K562 (cell line): ENCODE measurements around the gene ZNF215. TPM values are rescaled to one million over a fixed set of nuclear protein-coding genes. Genes with fewer than 3 reads are reported as not detected.
"Not testable (repeated sequence)": the region's sequence is repeated elsewhere in the genome, so short reads cannot be mapped to it uniquely, and the experiment has no call there.

Experiments
- ATAC-seq: fragments of 200-7000 bp; cut with Tn5 transposase; 3 replicates; pipeline ENCODE4 v1.9.1; 2020; ENCODE audit warnings: moderate library complexity
- BruUV-seq: library from RNA; stranded (reverse); fragments of 400-500 nt; replicated peaks from 2 replicates; lab custom pipeline; 2021; lab: Mats Ljungman, UMichigan
- CTCF ChIA-PET: fragments of 300-600 bp; formaldehyde crosslinking; extraction: SDS; loops from one replicate; lab custom pipeline; 2021; ENCODE audit warnings: low intra/inter-chr PET ratio; lab: Yijun Ruan, JAX
- POLR2A ChIA-PET: fragments of 300-600, 350-650 bp; sonication (Branson Sonifier 250); formaldehyde crosslinking; extraction: SDS; loops from one replicate; lab custom pipeline; 2021; ENCODE audit warnings: antibody characterized with exemption, inconsistent platforms; lab: Yijun Ruan, JAX
- DNase-seq, 4 experiments: peaks; one replicate each; pipeline versions ENCODE4 v3.0.0 to v3.0.0-alpha.2; 2011 to 2018; ENCODE audit warnings: low spot score in 3 of 4, mixed read lengths in 3 of 4; ENCODE audit errors: extremely low read depth in 1 of 4
- FAIRE-seq: peaks from 2 replicates; lab custom pipeline; 2011; peaks lifted over from hg19 to GRCh38; lab: Jason Lieb, UNC
- H2AFZ ChIP-seq: 2 replicates; pipeline ENCODE4 v1.6.0; 2011; ENCODE audit warnings: low read depth, low read length, control low read depth, inconsistent platforms
- H3K27ac ChIP-seq: fragments of 200-600 bp; 3 replicates; pipeline ENCODE4 v1.8.0; 2011; ENCODE audit warnings: low read depth, mild to moderate bottlenecking, control low read depth, inconsistent platforms, low read length, moderate library complexity, mixed read lengths; ENCODE audit errors: extremely low read depth
- H3K27me3 ChIP-seq, 2 experiments: fragments of 300-600 bp in 1 of 2; 2 replicates in 1 of 2; 3 replicates in 1 of 2; pipeline versions ENCODE4 v1.6.0 to v1.8.0; 2011; ENCODE audit warnings: inconsistent platforms in 2 of 2, low read length in 2 of 2, mild to moderate bottlenecking in 1 of 2, mixed read lengths in 1 of 2, moderate library complexity in 1 of 2; ENCODE audit not compliant: control insufficient read depth in 2 of 2, insufficient read depth in 2 of 2
- H3K36me3 ChIP-seq: fragments of 300-600 bp; 3 replicates; pipeline ENCODE4 v1.8.0; 2011; ENCODE audit warnings: mild to moderate bottlenecking, low read length, inconsistent platforms; ENCODE audit not compliant: control insufficient read depth, insufficient read depth
- H3K4me1 ChIP-seq, 2 experiments: fragments of 200-600 bp in 1 of 2; replicated peaks in 1 of 2; 2 replicates in 1 of 2; 3 replicates in 1 of 2; pipeline versions ENCODE4 v1.5.1 to v1.8.0; 2011; ENCODE audit warnings: inconsistent platforms in 2 of 2, low read length in 2 of 2, mild to moderate bottlenecking in 1 of 2, mixed read lengths in 1 of 2, moderate library complexity in 1 of 2; ENCODE audit not compliant: control insufficient read depth in 2 of 2, insufficient read depth in 2 of 2
- H3K4me2 ChIP-seq: 2 replicates; pipeline ENCODE4 v1.6.1; 2011; ENCODE audit warnings: low read length, control low read depth, inconsistent platforms, mixed read lengths; ENCODE audit not compliant: insufficient read depth
- H3K4me3 ChIP-seq: fragments of 200-600 bp; sonication (generic), shearing (Covaris generic); 2 replicates; pipeline ENCODE4 v1.5.1; 2016; ENCODE audit warnings: control low read depth, inconsistent platforms
- H3K79me2 ChIP-seq: fragments of 200-600 bp; 3 replicates; pipeline ENCODE4 v1.8.0; 2011; ENCODE audit warnings: low read length, inconsistent platforms; ENCODE audit not compliant: control insufficient read depth, insufficient read depth
- H3K9ac ChIP-seq, 2 experiments: 2 replicates each; pipeline versions ENCODE4 v1.6.0 to v1.6.1; 2011; ENCODE audit warnings: low read depth in 2 of 2, low read length in 2 of 2, control low read depth in 1 of 2, inconsistent platforms in 1 of 2, mild to moderate bottlenecking in 1 of 2, mixed read lengths in 1 of 2; ENCODE audit not compliant: insufficient read depth in 1 of 2
- H3K9me1 ChIP-seq: one replicate; pipeline ENCODE4 v1.6.0; 2011; ENCODE audit warnings: inconsistent platforms, mild to moderate bottlenecking, low read length, moderate library complexity; ENCODE audit not compliant: control insufficient read depth, insufficient read depth
- H3K9me3 ChIP-seq: replicated peaks from 2 replicates; pipeline ENCODE4 v1.5.1; 2011; ENCODE audit warnings: low read depth, low read length, inconsistent platforms; ENCODE audit not compliant: control insufficient read depth, insufficient read depth
- H4K20me1 ChIP-seq: replicated peaks from 2 replicates; pipeline ENCODE4 v1.6.1; 2011; ENCODE audit warnings: low read length, inconsistent platforms, mixed read lengths; ENCODE audit not compliant: control insufficient read depth, insufficient read depth
- GTF2F1 ChIP-seq: IDR thresholded peaks from 2 replicates; pipeline ENCODE4 v1.6.1; 2011; ENCODE audit warnings: low read depth, low read length, improper control_type of control experiment
- POLR2AphosphoS2 ChIP-seq: IDR thresholded peaks from 2 replicates; pipeline ENCODE4 v1.6.1; 2012; ENCODE audit warnings: low read length, improper control_type of control experiment
- RBM15 ChIP-seq: fragments of 200-400 bp; formaldehyde crosslinking; IDR thresholded peaks from 2 replicates; pipeline ENCODE4 v1.6.1; 2018; ENCODE audit warnings: mild to moderate bottlenecking, low read length, moderate library complexity; ENCODE audit not compliant: insufficient read depth
- RBM22 ChIP-seq: fragments of 200-400 bp; formaldehyde crosslinking; IDR thresholded peaks from 2 replicates; pipeline ENCODE4 v1.6.1; 2018; ENCODE audit warnings: low read length, low read depth; ENCODE audit not compliant: poor library complexity, severe bottlenecking
- SNIP1 ChIP-seq: fragments of 450-650 bp; IDR thresholded peaks from 2 replicates; pipeline ENCODE4 v1.7.1; 2017; ENCODE audit warnings: low read depth, mild to moderate bottlenecking
- ZZZ3 ChIP-seq: fragments of 450-650 bp; IDR thresholded peaks from 2 replicates; pipeline ENCODE4 v1.6.1; 2016; ENCODE audit warnings: antibody characterized with exemption, mild to moderate bottlenecking, moderate library complexity
- WGBS: fragments of 100-300 bp; shearing (Covaris generic); methylation state at CpG from one replicate; pipeline ENCODE4 v1.1.6; 2016; ENCODE audit warnings: low coverage, mixed read lengths; ENCODE audit not compliant: insufficient coverage; ENCODE audit errors: missing lambda C conversion rate; 5-methylcytosine and 5-hydroxymethylcytosine counted together
- in situ Hi-C: fragments of 300-500 bp; cut with MboI; formaldehyde crosslinking; loops from 4 replicates; pipeline ENCODE4 v1.15.0; 2018; ENCODE audit warnings: inconsistent platforms, mixed read lengths
- intact Hi-C: fragments of 100-400 bp; cut with micrococcal nuclease; formaldehyde crosslinking; loops from 2 replicates; pipeline ENCODE4 v1.14.2; 2022
- polyA plus RNA-seq, 8 experiments: library from polyadenylated mRNA; depleted of rRNA in 4 of 8; stranded (reverse) in 5 of 8; unstranded in 3 of 8; fragments of >200 nt; fragmentation: Nextera tagmentation in 2 of 8; fragmentation: Illumina TruSeq in 1 of 8; extraction: Ambion mirVana in 2 of 8; extraction: Trizol in 1 of 8; gene quantifications; 2 replicates each; pipeline versions ENCODE4 v1.2.1 to v1.2.3, GENCODE V29; 2011 to 2014; ENCODE audit warnings: inconsistent platforms in 1 of 8, missing spikeins in 1 of 8
- total RNA-seq, 7 experiments: library from RNA; depleted of rRNA in 6 of 7; stranded (reverse); fragments of >200 nt in 6 of 7; fragmentation: Illumina TruSeq in 2 of 7; extraction: Trizol in 2 of 7; gene quantifications; 2 replicates each; pipeline versions ENCODE4 v1.2.1 to v1.2.3, GENCODE V29; 2011 to 2021; ENCODE audit warnings: low replicate concordance in 1 of 7
- TF ChIP-seq, protein P1 (sequence below): sonication (generic); formaldehyde crosslinking; IDR thresholded peaks from 2 replicates; pipeline ENCODE4 v1.9.0; 2022; ENCODE audit warnings: mild to moderate bottlenecking, missing genetic modification reagents

ZNF215 gene
- total and polyA plus RNA-seq, 9 of the 15 experiments (the other 6 are each of a cell fraction or from before 2014, with no cell fraction given), result 11.2 to 19.1 (median 14.2) TPM

DNA sequence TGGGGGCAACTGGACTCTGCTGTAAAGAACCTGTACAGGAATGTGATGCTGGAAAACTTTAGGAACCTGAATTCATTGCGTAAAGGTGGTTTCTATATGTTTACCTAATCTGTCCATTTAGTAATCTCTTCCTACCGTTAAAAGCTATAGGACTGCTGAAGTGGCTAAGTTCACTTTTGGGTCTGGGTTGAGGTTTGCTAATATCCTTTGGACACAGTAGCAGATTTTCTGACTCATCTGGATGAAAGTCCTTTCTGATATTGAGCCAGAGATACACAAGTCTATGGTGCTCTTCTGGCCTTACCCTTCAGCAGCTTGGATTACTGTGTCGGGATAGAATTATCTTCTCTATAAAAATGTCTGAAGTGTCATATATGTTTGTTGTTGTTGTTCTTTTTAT lies 16.9 kb downstream of the ZNF215 start (continued):
- TF ChIP-seq POLR2AphosphoS2 (no peak), RBM15 (no peak), RBM22 (no peak), ZZZ3 (no peak), SNIP1 (no peak), GTF2F1 (no peak)
- TF ChIP-seq, protein P1, sequence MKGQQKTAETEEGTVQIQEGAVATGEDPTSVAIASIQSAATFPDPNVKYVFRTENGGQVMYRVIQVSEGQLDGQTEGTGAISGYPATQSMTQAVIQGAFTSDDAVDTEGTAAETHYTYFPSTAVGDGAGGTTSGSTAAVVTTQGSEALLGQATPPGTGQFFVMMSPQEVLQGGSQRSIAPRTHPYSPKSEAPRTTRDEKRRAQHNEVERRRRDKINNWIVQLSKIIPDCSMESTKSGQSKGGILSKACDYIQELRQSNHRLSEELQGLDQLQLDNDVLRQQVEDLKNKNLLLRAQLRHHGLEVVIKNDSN (CRISPR knock-in tag), result no peak

DNA sequence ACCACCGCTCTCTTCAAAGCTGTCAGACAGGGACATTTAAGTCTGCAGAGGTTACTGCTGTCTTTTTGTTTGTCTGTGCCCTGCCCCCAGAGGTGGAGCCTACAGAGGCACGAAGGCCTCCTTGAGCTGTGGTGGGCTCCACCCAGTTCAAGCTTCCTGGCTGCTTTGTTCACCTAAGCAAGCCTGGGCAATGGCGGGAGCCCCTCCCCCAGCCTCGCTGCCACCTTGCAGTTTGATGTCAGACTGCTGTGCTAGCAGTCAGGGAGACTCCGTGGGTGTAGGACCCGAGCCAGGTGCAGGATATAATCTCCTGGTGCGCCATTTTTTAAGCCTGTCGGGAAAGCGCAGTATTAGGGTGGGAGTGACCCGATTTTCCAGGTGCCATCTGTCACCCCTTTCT lies 28.0 kb downstream of the ZNF215 start:
- H3K4me3 ChIP-seq, H3K9me1 ChIP-seq, in situ Hi-C loops, H3K9me3 ChIP-seq, H3K4me2 ChIP-seq, CTCF ChIA-PET, intact Hi-C loops, H3K27me3 ChIP-seq, H2AFZ ChIP-seq, H3K4me1 ChIP-seq, BruUV-seq, H3K27ac ChIP-seq, POLR2A ChIA-PET, H4K20me1 ChIP-seq, H3K9ac ChIP-seq, FAIRE-seq, H3K79me2 ChIP-seq, DNase-seq, ATAC-seq: not testable (repeated sequence)
- 87% methylated on average over 8 of the region's 10 CpGs for WGBS
- H3K36me3 ChIP-seq, result peaks cover 36% of the 10 kb centered on the region; the same call in 1 of the 3 replicates
